Measurements from ENCODE around the gene DCST1.

DCST1 gene

DNA sequence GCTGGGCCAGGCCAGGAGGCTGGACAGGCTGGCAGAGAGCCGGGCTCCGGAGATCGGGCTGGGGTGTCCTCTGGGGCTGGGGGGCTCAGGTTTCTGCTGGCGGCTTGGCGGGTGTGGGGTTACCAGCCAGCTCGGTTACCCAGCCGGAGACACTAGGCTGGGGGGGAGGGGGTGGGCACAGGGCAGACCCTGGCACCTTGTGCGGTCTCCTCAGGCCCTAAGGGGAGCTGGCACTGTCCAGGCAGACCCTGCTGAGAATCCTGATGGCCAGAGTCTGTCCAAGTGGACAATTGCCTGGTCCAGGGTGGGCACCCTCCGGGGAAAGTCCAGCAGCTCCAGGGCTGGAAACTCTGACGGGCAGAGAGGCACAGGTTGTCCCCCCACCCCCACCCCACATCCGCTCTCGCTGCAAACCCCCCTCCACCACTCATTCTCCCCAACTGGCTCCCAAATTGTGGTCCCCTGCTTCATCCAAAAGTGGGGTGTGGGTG, 24.4 kb upstream of the DCST1 start:
- no peak for TF ChIP-seq CTCF (IDR thresholded peaks at IDR 0.05)

GRCh38 chr1:155009742-155010141, 23.9 kb upstream of the DCST1 start:
- no peak for TF ChIP-seq CTCF (IDR thresholded peaks at IDR 0.05)

- TF ChIP-seq CTCF (IDR thresholded peaks at IDR 0.05), result no peak
These were observed 23.3 kb upstream of the DCST1 start for GRCh38 chr1:155010211-155010918.

- TF ChIP-seq CTCF (IDR thresholded peaks at IDR 0.05), result no peak
These were observed 22.6 kb upstream of the DCST1 start for GRCh38 chr1:155011004-155011416.

DNA sequence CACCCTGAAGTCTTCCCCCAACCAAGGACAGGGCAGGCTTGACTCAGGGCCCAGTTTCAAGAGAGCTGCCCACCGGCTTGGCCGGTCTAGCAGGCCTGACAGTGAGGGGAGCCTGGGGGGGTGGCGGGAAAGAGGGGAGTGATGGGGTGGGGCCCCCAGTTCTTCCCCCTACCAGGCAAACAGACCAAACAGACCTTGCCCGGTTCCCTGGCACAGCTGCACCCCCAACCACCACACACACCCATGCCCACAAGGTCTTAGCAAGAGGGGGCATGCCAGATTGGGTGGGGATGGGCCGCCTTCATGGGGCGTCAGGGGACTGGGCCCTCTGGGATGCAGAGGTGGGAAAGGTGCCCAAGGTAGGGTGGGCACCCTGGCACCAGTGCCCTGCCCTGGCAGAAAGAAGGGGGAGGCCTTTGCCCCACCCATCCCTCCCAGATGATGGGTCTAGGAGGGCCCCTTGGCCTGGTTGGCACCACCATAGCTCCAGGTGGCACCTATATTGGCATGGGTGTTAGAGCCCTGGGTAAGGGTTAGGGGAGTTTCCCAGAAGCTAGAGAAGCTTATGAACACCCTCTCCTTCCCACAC, 22.1 kb upstream of the DCST1 start:
- TF ChIP-seq CTCF (IDR thresholded peaks at IDR 0.05), result no peak

DNA sequence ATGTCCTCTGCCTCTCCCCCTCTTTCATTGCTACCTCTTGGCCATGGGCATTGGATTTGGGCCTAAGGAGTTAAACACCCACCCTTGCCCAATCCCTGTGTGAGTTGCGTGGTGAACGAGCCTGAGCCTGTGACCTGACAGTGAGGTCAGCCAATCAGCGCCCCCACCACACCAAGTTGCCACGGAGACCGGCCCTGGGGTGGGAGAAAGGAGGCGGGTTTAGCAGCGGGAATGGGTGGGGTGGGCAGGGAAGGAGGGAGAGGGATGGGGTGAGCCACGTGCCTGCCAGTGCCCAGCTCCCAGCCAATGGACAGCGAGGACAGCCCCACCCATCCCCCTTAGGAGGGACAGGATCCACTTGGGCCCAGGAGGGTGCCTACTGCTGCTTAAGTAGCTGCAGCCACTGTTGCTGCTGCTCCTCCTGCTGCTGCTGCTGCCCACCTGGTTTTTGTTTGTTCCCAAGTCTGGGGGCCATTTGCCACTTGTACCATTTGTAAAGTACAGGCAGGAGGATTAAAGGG, 21.5 kb upstream of the DCST1 start:
- no peak for TF ChIP-seq CTCF (IDR thresholded peaks at IDR 0.05)

DNA sequence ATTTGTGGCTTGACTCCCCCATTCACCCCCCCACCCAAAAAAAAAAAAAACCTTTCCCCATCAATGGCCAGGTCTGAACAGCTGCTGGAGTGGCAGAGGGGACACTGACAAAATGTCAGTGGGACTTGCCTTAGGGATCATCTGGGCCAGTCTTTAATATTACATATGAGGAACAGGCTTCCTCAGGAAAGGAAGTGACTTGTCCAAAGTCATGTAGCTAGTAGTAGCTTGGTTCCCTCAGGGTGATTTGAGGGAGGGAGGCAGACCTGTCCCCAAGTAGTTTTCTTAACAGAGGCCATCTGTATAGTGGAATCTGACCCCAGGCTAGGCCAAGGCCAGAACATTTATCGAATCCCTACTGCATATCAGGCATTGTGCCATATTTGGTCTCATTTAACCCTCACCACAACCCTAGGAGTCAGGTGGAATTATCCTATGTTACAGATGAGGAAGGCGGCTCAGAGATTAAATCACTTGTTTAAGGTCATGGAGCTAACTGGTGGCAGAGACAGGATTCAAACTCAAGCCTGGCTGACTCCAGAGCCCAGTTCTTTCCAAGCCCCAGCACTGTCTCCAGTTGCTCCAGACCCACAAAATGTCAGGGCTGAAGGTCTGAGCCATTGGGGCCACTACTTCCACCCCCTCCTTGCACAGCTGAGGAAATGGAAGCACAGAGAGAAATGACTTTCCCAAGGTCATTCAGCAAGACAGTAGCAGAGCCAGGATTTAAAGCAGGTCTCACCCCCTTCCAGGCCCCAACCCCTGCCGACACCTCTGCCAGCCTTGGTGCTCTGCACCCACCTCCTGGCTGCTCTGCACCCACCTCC, 20.6 kb upstream of the DCST1 start:
- no peak for TF ChIP-seq CTCF (IDR thresholded peaks at IDR 0.05)

Data from LNCAP (cell line).